GM23338 (cell line): ENCODE measurements around the gene LRP4.

Experiments used
- CREB1 ChIP-seq: fragments of 250-450 bp; sonication (Bioruptor Pico); IDR thresholded peaks from 2 replicates; pipeline ENCODE4 v1.5.0; 2020; ENCODE audit warnings: low read depth, mild to moderate bottlenecking, moderate library complexity
- EZH2 ChIP-seq: fragments of 200-600 bp; sonication (generic); IDR thresholded peaks from one replicate; pipeline ENCODE4 v1.8.0; 2017; ENCODE audit warnings: antibody characterized with exemption, mild to moderate bottlenecking, low read depth; ENCODE audit not compliant: unreplicated experiment
- EZH2phosphoT487 ChIP-seq: fragments of 200-600 bp; sonication (generic); IDR thresholded peaks from one replicate; pipeline ENCODE4 v1.8.1; 2018; ENCODE audit warnings: antibody characterized with exemption; ENCODE audit not compliant: unreplicated experiment
- POLR2AphosphoS5 ChIP-seq: IDR thresholded peaks from 2 replicates; pipeline ENCODE4 v1.6.1; 2016; ENCODE audit warnings: antibody characterized with exemption, low read depth
- TF ChIP-seq, protein P1 (sequence below), 2 experiments: fragments of 200-600 bp in 1 of 2; sonication (generic) in 1 of 2; conservative IDR thresholded peaks; 2 replicates each; pipeline versions ENCODE4 v1.5.1 to v1.6.1; 2016 to 2017; ENCODE audit warnings: antibody characterized with exemption in 2 of 2, low read depth in 2 of 2, mild to moderate bottlenecking in 2 of 2, moderate library complexity in 1 of 2

DNA sequence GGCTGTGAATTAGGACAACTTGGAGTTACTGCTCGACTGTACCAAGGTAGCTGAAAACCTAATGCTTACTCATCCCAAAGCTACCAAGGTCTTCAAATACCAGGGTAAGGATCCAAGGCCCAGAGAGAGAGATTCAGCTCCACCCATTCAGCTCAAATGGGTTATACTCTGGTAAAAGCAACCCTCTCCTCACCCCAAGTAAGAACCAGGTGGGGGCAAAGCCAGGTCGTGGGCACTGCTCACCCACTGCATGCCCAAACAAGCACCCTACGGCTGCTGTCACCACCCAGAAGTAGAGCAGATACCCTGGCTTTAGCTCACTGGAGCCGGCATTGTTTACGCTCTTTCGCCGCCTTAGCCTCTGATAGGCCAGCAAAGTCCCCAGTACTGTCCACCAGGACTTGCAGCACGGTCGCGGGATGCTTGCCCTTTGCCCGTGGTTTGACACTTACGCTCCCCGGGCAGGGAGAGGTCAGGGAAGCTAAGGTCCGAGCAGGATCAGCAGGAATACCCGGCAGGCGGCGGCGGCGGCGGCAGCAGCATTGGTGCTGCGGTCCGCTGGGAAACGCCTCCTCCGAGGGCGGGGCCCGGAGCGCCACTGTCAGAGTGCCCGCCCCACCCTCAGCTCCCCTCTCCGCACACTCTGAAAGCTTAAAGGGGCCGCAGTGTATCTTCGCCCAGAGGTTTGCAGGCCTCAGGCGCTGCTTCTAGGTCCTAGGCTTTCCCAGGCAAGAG is 91.9 kb downstream of the LRP4 start:
- TF ChIP-seq POLR2AphosphoS5 (no peak; the same call in 1 of the 2 replicates), EZH2 (no peak), CREB1 (no peak), EZH2phosphoT487 (no peak)
- TF ChIP-seq, protein P1, sequence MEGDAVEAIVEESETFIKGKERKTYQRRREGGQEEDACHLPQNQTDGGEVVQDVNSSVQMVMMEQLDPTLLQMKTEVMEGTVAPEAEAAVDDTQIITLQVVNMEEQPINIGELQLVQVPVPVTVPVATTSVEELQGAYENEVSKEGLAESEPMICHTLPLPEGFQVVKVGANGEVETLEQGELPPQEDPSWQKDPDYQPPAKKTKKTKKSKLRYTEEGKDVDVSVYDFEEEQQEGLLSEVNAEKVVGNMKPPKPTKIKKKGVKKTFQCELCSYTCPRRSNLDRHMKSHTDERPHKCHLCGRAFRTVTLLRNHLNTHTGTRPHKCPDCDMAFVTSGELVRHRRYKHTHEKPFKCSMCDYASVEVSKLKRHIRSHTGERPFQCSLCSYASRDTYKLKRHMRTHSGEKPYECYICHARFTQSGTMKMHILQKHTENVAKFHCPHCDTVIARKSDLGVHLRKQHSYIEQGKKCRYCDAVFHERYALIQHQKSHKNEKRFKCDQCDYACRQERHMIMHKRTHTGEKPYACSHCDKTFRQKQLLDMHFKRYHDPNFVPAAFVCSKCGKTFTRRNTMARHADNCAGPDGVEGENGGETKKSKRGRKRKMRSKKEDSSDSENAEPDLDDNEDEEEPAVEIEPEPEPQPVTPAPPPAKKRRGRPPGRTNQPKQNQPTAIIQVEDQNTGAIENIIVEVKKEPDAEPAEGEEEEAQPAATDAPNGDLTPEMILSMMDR (conservative IDR thresholded peaks at IDR 0.05; ENCODE audit: low read depth in 2 of 2): no peak
